Suprapubic skin (tissue), 4 donors: ENCODE results near the gene TRIP13. TPM values are rescaled to one million over a fixed set of nuclear protein-coding genes. Genes with fewer than 3 reads are reported as not detected.

Experiments used
- DNase-seq, 2 donors: peaks; one replicate each; pipeline ENCODE4 v3.0.0-alpha.2; 2019; ENCODE audit warnings: low spot score in 2 of 2
- H3K27ac ChIP-seq: fragments of 200-600 bp; sonication (generic); one replicate; pipeline ENCODE4 v1.5.1; 2019
- H3K27me3 ChIP-seq: fragments of 200-600 bp; sonication (generic); one replicate; pipeline ENCODE4 v1.5.1; 2019
- H3K36me3 ChIP-seq: fragments of 200-600 bp; sonication (generic); one replicate; pipeline ENCODE4 v1.5.1; 2019
- H3K4me1 ChIP-seq: fragments of 200-600 bp; sonication (generic); one replicate; pipeline ENCODE4 v1.5.1; 2019
- H3K4me3 ChIP-seq: fragments of 200-600 bp; sonication (generic); one replicate; pipeline ENCODE4 v1.5.1; 2019; ENCODE audit warnings: mild to moderate bottlenecking
- H3K9me3 ChIP-seq: fragments of 200-600 bp; sonication (generic); one replicate; pipeline ENCODE4 v1.5.1; 2019
- CTCF ChIP-seq, 2 donors: fragments of 200-600 bp in 1 of 2; fragments of 450-650 bp in 1 of 2; sonication (generic) in 1 of 2; IDR thresholded peaks; one replicate each; pipeline ENCODE4 v1.5.1; 2016 to 2019; ENCODE audit warnings: antibody characterized with exemption in 2 of 2, mild to moderate bottlenecking in 1 of 2, moderate library complexity in 1 of 2
- EP300 ChIP-seq: sonication (generic); formaldehyde crosslinking; IDR thresholded peaks from one replicate; pipeline ENCODE4 v1.6.1; 2017; ENCODE audit warnings: antibody characterized with exemption
- POLR2A ChIP-seq, 2 donors: fragments of 450-650 bp; IDR thresholded peaks; one replicate each; pipeline ENCODE4 v1.6.1; 2017; ENCODE audit warnings: antibody characterized with exemption in 2 of 2, mild to moderate bottlenecking in 2 of 2, moderate library complexity in 2 of 2
- POLR2AphosphoS5 ChIP-seq, 3 donors: sonication (generic); formaldehyde crosslinking; IDR thresholded peaks; one replicate each; pipeline ENCODE4 v1.6.1; 2017; ENCODE audit warnings: antibody characterized with exemption in 3 of 3
- WGBS: methylation state at CpG from one replicate; pipeline ENCODE4 v1.1.5; 2018; 5-methylcytosine and 5-hydroxymethylcytosine counted together
- total RNA-seq, 4 donors: library from RNA; depleted of rRNA; stranded (reverse); fragments of >200 nt; gene quantifications; one replicate each; pipeline ENCODE4 v1.1.0, GENCODE V29; 2016

Gene TRIP13
- total RNA-seq, 4 donors from 2014 or later, result 1.1 to 3.7 (median 1.6) TPM

- DNase-seq, result peak; percentile 57 to 73
These were observed 1.4 kb upstream of the TRIP13 start for GRCh38 chr5:891117-891836.

GRCh38 chr5:891837-892393, 769 bp upstream of the TRIP13 start:
- TF ChIP-seq EP300 (no peak), POLR2A (IDR thresholded peaks at IDR 0.05) (no peak), POLR2AphosphoS5 (IDR thresholded peaks at IDR 0.05) (no peak), CTCF (IDR thresholded peaks at IDR 0.05) (no peak)
- H3K4me1 ChIP-seq, result peaks cover 19% of the 10 kb centered on the region
- DNase-seq, result peak in 1 of 2 donors; percentile 59
- 22% methylated on average over 19 of the region's 25 CpGs for WGBS
- peak overlapping the region; percentile 89 for H3K4me3 ChIP-seq
- H3K27ac ChIP-seq, result peak overlapping the region; percentile 86
- H3K9me3 ChIP-seq, result no peaks in the 10 kb centered on the region
- no peaks in the 10 kb centered on the region for H3K27me3 ChIP-seq
- peaks cover 38% of the 10 kb centered on the region for H3K36me3 ChIP-seq

More at GRCh38 chr5:891117-891836, 1.4 kb upstream of the TRIP13 start:
- no peak overlapping the region for H3K27ac ChIP-seq
- no peak for TF ChIP-seq POLR2A (IDR thresholded peaks at IDR 0.05)
- no peak for TF ChIP-seq CTCF (IDR thresholded peaks at IDR 0.05)
- no peak for TF ChIP-seq POLR2AphosphoS5 (IDR thresholded peaks at IDR 0.05)
- peaks cover 19% of the 10 kb centered on the region for H3K4me1 ChIP-seq
- 84% methylated on average over 30 of the region's 34 CpGs for WGBS
- H3K36me3 ChIP-seq, result peaks cover 44% of the 10 kb centered on the region
- no peaks in the 10 kb centered on the region for H3K27me3 ChIP-seq
- H3K4me3 ChIP-seq, result peak overlapping the region; percentile 89
- no peaks in the 10 kb centered on the region for H3K9me3 ChIP-seq

- no peaks in the 10 kb centered on the region for H3K27me3 ChIP-seq
- WGBS, result no CpG with 5 or more reads among the region's 31 CpGs
- DNase-seq, result no peak
- H3K4me3 ChIP-seq, result peak overlapping the region; percentile 89
- H3K9me3 ChIP-seq, result no peaks in the 10 kb centered on the region
- peaks cover 19% of the 10 kb centered on the region for H3K4me1 ChIP-seq
- TF ChIP-seq EP300 (no peak), CTCF (IDR thresholded peaks at IDR 0.05) (no peak)
- no peak overlapping the region for H3K27ac ChIP-seq
- peaks cover 26% of the 10 kb centered on the region for H3K36me3 ChIP-seq
These were observed 438 bp downstream of the TRIP13 start for GRCh38 chr5:893137-893506.

- TF ChIP-seq EP300 (no peak), CTCF (IDR thresholded peaks at IDR 0.05) (no peak), POLR2AphosphoS5 (IDR thresholded peaks at IDR 0.05) (no peak), POLR2A (IDR thresholded peaks at IDR 0.05) (no peak)
- WGBS, result 84% methylated on average over 9 of the region's 9 CpGs
- no peaks in the 10 kb centered on the region for H3K27me3 ChIP-seq
- H3K27ac ChIP-seq, result no peak overlapping the region
- H3K9me3 ChIP-seq, result no peaks in the 10 kb centered on the region
- H3K4me3 ChIP-seq, result no peak overlapping the region
- DNase-seq, result peak in 1 of 2 donors; percentile 61
- peaks cover 19% of the 10 kb centered on the region for H3K4me1 ChIP-seq
- H3K36me3 ChIP-seq, result peaks cover 20% of the 10 kb centered on the region
These were observed 1.0 kb downstream of the TRIP13 start for GRCh38 chr5:893711-894110.

- no peak overlapping the region for H3K4me3 ChIP-seq
- TF ChIP-seq EP300 (no peak), POLR2A (IDR thresholded peaks at IDR 0.05) (no peak), CTCF (IDR thresholded peaks at IDR 0.05) (no peak), POLR2AphosphoS5 (IDR thresholded peaks at IDR 0.05) (no peak)
- H3K27me3 ChIP-seq, result no peaks in the 10 kb centered on the region
- 81% methylated on average over 4 of the region's 4 CpGs for WGBS
- no peak overlapping the region for H3K27ac ChIP-seq
- peaks cover 2% of the 10 kb centered on the region for H3K4me1 ChIP-seq
- no peak for DNase-seq
- no peaks in the 10 kb centered on the region for H3K9me3 ChIP-seq
- H3K36me3 ChIP-seq, result no peaks in the 10 kb centered on the region
These were observed 8.1 kb downstream of the TRIP13 start for GRCh38 chr5:900781-901180.
